Hindlimb muscle (tissue), 1 donor: ENCODE measurements around the gene RPP14. TPM values are rescaled to one million over a fixed set of nuclear protein-coding genes. Genes with fewer than 3 reads are reported as not detected.

Experiments used
- DNase-seq: peaks from one replicate; pipeline ENCODE4 v3.0.0-alpha.2; 2013
- polyA plus RNA-seq: library from polyadenylated mRNA; unstranded; fragments of 120-200 nt; gene quantifications from one replicate; pipeline ENCODE4 v1.2.1, GENCODE V29; 2013; ENCODE audit not compliant: insufficient read length

The RPP14 gene
- polyA plus RNA-seq, 1 donor = 21.6 TPM

DNA sequence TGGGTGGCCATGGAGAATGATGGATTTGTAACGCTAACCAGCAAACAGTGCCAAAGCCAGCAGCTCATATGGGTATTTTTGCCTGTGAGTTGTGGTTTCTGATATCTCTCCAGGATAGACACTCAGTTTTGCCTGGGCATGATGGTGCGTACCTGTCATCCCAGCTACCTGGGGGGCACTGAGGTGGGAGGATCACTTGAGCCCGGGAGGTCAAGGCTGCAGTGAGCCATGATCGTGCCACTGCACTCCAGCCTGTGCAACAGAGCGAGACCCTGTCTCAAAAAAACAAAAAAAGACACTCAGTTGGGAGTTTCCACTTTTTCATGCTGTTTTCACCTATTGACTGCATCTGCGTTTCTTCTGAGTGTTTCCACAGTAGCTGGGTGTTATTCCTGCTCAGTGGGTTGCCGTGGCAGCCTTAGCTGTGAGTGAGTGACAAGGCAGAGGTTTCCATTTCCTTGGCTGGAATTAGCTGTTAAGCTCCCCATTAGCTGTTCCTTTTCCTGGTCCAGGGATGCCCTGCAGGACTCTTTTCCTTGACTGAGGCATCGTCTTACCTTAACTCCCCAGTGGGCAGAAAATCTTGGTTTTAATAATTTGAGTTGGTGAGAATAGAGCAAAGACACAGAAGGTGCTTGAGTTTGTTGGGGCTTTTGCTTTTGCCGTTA lies 14.2 kb upstream of the RPP14 start:
- DNase-seq = no peak

DNA sequence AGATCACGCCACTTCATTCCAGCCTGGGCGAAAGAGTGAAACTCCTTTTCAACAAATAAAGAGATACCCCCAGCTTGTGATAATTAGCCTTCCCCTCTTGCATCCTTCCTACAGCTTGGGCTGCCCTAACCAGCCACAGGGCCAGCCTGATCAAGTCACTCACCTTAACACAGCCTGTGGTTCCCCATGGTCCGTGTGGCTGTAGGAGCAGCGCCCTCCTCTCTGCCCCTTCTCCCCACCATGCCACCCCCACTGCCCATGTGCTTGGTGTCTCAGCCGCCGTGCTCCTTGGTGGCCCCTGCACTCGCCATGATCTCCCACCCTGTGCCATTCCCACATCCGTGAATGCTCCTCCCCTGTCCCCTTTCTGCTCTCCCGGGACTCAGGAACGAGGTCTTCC lies 13.2 kb upstream of the RPP14 start:
- no peak for DNase-seq

DNA sequence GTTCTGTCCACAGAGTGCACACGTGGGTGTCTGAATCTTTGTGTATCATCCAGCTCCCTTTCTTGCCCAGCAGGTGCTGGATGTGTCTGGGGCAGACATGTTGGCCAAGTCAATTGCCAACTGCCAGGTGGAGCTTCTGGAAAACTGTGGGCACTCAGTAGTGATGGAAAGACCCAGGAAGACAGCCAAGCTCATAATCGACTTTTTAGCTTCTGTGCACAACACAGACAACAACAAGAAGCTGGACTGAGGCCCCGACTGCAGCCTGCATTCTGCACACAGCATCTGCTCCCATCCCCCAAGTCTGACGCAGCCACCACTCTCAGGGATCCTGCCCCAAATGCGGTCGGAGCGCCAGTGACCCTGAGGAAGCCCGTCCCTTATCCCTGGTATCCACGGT lies 12.5 kb upstream of the RPP14 start:
- DNase-seq = no peak

DNA sequence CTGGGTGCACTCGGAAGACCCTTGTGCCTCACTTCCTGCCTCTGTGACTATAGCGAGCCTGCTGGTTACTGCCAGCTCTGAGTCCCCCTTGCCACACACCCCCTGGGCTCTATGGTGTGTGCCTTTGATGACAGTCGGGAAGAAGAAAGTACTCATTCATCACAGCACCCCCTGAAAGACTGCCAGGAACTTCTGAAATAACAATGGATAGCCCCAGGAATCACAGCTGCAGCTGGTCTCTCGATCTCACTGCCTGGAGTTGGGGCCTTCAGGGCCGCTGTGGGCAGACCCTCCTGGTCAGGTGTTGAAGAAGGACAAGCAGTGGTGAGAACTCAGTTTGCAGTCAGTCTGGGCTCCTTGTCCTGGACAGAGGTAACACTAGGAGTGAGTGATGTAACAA lies 9.8 kb upstream of the RPP14 start:
- DNase-seq = no peak

DNA sequence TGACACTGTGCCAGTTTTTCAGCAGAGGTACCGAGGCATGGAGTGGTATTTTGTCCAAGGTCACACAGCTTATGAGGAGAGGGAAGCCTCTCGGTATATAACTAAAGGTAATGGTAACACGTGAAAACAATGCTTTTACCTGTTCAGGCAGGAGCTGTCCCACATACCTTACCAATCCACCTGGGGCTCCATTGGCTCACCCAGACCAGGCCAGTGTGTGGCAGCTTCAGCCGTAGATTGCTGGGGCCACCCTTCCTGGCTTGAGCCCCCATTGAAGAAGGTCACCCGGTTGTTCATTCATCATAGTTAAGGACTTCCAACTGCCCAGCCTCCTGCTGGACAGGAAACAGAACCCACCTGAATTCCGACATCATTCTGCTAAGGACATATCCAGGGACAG lies 9.2 kb upstream of the RPP14 start:
- DNase-seq = no peak

DNA sequence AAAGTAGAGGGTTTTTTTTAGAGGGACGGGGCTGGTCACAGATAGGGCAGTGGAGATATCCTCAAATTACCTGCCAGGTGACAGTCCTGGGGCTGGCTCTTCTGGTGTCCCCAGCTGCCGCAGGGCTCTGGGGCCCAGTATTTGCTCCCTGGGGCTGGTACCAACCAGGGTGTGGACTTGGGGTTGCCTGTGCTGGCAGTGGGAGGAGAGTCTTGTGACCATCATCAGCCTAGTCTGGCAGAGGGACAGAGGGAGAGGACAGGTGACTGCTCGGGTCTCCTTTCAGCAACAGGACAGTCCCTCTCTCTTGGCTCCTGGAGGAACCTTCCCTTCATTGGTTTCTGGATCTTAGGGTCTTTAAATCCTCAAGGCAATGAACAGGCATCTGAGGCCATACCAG lies 7.9 kb upstream of the RPP14 start:
- no peak for DNase-seq

DNA sequence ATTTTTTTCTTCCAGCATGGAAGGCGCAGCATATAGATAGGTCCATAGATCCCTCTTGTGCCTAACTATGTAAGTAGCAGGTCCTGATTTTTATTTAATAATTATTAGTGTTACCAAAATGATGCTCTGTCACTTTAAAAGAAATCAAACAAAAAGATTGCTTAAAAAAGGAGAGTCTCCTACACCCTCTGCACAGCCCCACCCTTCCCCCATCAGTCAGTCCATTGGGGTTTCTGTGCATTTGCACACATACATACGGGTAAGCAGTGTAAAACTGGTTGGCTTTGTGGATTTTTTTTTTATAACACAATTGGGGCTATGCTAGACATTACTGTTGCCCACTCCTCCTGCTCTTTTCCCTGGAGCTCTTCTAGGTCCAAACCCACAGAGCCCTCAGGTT lies 7.0 kb upstream of the RPP14 start:
- no peak for DNase-seq

DNA sequence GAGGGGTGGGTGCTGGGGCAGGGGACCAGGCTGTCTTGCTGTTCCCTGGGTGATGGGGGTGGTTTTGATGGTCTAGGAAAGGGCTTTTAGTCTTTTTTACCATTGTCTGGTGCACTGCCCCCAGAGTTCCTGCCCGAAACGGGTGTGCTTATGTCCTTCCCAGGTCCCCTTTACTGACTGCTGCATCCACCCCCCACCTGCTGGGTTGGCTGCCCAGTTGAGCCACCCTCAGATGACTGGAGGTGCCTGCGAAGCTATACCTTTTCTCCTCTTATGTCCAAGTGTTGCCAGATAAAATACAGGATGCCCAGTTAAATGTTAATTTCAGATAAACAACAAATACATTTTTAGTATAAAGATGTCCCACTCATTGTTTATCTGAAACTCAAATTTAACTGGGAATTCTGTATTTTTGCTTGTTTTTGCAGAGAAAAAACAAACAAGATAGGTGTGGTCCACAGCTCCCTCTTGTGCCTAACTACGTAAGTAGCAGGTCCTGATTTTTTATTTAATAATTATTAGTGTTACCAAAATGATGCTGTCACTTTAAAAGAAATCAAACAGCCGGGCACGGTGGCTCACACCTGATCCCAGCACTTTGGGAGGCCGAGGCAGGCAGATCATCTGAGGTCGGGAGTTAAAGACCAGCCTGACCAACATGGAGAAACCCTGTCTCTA lies 6.1 kb upstream of the RPP14 start:
- DNase-seq = peak; percentile 45

DNA sequence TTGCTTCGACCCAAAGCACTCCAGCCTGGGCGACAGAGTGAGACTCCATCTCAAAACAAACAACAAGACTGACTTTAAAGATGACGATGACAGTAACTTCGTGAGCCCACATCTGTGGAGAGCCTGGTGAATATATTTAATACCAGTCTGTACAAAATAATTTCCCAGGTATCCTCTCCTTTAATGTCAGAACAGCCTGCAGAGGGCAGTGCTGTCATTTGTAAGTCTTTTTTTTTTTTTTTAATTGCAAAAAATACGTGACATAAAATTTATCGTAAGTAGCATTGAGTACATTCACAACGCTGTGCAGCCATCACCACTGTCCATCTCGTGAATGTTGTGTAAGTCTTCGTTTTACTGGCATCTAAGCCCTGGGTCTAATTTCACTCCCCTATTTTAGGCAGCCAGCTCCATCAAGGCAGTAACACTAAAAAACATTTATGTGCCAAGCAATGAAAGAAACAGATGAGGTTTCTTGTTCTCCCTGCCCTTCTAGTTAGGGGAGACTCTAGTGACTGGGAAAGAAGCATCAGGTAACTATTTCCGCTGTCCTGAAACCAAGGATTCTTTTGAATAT lies 1.7 kb downstream of the RPP14 start:
- peak; percentile 39 for DNase-seq

DNA sequence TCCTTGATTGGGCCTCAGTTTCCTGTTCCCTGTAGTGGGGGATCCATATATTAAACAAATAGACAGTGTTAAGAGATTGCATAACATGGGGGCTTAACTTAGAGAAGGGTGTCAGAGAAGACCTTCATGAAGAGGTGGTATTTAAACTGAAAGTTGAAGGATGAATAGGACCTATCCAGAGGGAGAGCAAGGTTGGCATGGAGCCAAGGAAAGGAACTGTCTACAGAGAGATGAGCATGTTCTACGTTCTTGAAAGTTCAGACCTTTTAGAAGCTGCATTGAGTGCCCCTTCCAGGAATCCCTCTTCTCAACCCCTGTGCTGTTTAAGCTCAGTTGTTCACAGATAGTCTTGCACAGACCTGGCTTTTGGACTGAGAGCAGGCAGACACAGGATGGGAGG lies 2.7 kb downstream of the RPP14 start:
- DNase-seq = no peak

DNA sequence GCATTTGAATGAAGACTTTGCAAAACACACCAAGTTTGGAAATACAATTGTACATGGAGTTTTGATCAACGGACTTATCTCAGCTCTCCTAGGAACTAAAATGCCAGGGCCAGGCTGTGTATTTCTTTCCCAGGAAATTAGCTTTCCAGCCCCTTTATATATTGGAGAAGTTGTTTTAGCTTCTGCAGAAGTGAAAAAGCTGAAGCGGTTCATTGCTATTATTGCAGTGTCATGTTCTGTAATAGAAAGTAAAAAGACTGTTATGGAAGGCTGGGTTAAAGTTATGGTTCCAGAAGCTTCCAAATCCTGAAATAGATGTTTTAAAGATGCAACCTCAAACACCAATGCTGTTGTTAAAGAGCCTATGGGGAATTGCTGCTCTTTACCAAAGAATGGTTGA lies 11.8 kb downstream of the RPP14 start:
- no peak for DNase-seq

DNA sequence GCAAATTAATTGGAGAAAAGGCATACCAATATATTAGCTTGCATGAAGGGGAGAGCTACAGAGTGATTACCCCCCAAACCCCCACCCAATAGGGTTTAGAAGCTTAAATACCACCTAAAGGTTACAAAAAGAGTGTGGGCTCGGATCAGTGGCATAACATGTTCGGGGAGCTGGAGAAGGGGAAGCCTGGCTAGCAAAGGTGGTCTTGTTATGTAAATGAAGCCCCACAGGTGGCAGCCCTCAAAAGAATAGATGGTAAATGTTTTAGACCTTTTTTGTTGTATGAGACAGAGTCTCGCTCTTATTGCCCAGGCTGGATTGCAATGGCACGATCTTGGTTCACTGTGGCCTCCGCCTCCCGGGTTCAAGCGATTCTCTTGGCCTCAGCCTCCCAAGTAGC lies 15.7 kb downstream of the RPP14 start:
- DNase-seq = no peak

DNA sequence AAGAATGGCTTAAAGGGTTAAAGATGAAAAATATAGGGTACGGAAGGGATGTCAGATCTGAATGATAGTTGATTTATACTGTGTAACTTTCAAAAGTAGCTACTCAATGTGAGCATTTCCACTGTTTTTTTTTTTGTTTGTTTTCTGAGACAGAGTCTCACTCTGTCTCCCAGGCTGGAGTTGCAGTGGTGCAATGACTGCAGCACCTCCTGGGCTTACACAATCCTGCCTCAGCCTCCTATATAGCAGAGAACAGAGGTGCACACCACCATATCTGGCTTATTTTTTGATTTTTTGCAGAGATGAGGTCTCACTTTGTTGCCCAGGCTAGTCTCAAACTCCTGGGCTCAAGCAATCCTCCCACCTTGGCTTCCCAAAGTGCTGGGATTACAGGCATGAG lies 16.7 kb downstream of the RPP14 start:
- DNase-seq = no peak

DNA sequence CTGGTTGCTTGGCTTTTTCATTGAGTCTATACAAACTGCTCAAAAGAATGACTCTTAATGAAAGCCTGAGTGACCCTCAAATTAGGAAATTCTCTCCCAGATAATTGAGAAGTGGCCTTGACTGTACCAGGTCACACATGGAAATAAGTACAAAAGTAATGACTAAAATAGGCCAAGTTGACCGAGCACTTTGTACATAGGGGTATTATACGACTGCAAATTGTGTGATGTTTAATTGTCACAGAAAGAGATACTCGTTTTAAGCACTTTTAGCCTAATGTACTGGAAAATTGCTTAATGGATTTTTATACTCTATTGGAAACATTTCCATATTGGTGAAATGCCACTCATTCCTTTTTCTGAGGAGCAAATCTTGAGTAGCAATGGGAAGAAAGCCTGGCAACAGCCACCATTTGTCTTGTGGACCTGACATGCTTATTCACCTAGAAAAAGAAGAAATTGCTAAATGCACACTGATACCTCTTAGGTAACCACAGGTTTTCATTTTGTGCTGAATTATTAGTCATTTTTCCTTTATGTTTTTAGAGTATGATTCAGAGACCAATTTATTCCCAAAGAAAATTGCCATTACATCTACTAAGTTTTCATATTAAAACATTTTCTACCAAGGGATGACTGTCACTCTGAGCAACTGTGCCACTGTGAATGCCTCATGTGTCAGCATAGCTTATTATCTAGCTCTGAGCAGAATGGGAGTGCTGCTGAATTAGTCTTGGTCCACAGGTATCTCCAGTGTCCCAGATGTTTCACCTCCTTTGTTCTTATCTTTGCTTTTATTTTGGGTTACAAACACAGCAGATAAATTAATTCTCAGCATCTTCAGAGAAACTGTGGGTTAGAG lies 17.7 kb downstream of the RPP14 start:
- no peak for DNase-seq

DNA sequence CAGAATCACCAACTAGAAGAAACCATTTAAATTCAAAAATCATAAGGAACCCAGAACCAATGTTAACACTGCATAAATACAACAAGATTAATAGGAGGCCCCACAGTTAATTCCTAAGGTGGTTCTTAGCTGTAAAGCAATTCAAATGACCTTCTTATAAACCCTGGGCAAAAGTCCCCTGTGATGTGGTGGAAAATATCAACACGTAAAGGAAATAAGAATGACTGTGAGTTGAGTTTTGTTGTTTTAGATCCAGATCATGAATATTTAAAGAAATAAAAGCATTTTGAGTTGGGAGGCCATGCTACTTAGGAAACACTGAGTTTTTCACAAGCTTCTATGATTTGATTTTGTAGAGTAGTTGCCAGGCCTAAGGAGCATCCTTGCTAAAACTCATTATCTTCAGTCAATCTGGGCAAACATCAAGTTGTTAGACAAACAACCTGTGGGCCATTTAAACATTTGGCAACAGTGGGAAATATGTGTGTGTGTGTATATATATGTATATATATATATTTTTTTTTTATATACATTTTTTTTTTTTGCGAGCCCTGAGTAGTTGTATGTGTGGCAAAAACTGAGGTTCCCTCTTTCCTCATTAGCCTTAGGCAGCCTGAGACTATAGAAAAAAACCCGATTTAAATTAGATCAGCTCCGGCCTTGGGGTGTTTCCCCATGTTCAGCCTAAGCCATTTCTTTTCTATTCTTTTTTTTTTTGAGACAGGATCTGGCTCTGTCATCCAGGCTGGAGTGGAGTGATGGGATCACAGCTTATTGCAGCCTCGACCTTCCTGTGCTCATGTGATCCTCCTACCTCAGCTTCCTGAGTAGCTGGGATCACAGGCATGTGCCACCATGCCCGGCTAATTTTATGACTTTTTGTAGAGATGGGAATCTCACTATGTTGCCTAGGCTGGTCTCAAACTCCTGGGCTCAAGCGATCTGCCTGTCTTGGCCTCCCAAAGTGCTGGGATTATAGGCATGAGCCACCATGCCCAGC lies 18.6 kb downstream of the RPP14 start:
- no peak for DNase-seq

DNA sequence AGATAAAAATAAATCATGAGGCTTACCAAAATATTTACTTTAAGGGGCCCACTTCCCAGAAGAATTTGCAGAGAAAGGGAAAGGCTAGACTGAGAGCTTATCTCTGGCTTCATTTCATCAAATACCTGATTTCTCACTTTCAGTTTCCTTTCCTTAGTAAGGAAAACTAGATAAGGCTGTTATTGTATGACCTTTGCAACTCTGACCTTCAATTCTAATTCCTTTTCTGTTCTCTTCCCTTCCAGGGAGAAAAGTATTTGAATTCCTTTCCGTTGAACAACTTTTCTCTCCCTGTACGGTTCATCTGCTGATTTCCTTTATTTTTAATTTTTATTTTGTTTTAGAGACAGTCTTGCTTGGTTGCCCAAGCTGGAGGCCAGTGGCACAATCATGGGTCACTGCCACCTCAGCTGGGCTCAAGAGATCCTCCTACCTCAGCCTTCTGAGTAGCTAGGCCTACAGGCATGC lies 19.5 kb downstream of the RPP14 start:
- no peak for DNase-seq

DNA sequence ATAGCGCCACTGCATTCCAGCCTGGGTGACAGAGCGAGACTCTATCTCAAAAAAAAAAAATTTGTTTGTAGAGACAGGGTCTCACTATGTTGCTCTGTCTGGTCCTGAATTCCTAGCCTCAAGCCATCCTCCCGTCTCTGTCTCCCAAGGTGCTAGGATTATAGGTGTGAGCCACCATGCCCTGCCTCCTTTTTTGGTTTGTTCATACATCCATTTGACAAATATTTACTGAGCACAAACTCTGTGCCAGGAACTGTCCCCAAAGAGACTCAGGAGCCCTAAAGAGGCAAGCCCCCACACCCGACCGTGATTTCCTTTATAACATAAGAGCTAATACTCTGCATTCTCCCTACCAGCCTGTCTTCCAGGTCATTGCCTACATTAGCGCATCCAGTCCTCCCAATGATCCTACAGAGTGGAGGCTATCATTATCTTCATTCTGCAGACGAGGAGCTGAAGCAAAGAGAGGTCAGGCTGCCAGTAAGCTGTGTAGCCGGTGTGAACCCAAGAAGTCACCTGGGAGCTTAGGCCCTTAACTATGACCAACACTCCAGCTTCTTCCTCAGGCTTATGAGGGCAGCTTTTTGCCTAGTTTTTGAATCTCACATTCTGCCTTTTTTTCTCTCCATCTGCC lies 20.3 kb downstream of the RPP14 start:
- no peak for DNase-seq

DNA sequence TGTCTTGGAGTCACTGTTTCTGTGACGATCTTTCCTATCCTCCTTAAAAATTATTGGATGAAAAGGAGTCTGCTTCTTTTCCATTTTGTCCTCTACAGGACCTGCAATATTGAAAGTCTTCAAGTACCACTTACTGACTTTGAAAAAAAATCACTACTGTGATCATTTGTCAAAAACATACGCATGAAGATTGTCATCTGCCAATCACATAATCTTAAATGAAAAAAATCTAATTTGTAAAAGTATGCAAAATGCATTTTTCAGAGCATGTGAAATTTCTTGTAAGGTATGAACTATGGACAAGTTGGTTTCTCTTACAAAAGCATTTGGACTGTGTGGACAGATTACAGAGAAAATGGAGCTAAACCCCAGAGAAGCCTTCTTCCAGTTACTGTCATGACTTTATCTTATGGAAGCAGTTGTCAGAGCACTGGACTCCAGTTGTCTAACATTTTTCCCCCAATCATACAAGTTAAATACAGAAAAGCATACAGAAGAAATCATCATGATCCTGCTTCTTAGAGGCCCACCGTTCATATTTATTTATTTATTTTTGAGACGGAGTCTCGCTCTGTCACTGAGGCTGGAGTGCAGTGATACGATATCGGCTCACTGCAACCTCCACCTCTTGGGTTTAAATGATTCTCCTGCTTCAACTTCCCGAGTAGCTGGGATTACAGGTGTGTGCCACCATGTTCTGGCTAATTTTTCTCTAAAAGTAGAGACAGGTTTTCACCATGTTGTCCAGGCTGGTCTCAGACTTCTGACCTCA lies 23.3 kb downstream of the RPP14 start:
- DNase-seq = no peak

DNA sequence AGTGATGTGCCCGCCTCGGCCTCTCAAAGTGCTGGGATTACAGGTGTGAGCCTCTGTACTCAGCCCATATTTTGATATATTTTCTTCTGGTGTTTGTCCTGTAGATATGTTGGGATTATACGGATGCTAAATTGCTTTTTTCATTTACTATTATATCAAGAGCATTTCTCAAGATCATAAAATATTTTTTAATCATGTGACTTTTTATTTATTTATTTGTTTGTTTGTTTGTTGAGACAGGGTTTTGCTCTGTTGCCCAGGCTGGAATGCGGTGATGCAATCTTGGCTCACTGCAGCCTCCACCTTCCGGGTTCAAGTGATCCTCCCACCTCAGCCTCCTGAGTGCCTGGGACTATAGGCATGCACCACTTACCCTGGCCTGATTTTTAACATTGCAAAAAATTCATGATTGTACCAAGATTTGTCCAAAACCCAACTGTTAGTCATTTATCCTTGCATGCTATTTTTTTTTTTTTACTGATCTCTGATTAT lies 23.9 kb downstream of the RPP14 start:
- DNase-seq = no peak

DNA sequence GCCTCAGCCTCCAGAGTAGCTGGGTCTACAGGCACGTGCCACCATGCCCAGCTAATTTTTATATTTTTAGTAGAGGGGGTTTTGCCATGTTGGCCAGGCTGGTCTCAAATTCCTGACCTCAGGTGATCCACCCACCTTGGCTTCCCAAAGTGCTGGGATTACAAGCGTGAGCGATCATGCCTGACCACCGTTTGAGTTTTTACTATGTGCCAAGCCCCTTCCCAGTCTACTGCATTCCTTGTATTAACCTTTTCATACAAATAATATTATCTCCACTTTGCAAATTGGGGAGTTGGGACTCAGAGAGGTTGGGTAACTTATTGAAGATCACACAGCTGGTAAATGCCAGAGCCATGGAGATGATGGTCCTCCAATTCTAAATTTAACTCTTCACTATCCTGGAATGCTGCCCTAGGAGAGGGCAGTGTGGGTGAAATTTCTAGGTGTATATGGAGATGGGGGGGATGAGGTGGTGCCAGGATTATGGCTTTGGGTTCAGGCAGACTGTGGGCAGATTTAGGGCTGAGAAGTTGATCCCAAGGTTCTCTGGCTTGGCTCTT lies 25.6 kb downstream of the RPP14 start:
- DNase-seq = no peak
